ENCODE data around the gene FARSB. TPM values are rescaled to one million over a fixed set of nuclear protein-coding genes. Genes with fewer than 3 reads are reported as not detected.

The FARSB gene
- total RNA-seq, 1 donor from 2014 or later: 13.3 TPM

DNA sequence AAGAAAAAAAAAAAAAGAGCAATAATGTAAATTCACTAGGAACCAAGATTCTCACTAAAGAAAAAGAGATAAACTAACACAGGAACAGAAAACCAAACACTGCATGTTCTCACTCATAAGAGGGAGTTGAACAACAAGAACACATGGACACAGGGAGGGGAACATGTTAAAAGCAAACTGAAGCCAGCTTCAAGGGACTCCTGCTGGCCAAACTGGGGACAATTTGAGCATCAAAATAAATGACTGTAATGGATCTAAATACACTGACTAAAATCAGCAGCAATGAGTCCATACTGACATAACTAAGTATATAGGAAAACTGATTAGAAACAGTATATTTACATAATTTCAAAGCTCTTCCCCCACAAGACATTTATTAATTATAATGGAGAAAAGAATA is 73.0 kb downstream of the FARSB start:
- DNase-seq (ENCODE audit: extremely low spot score in 2 of 2): no peak
- intact Hi-C loops (cut with DNase I): no loop called here
- Histone ChIP-seq H3K4me3 (no peak overlapping the region), H3K27ac (no peak overlapping the region), H3K36me3 (no peaks in the 10 kb centered on the region), H3K27me3 (no peaks in the 10 kb centered on the region), H3K9me3 (no peaks in the 10 kb centered on the region), H3K4me1 (no peaks in the 10 kb centered on the region)
- TF ChIP-seq, protein P1, sequence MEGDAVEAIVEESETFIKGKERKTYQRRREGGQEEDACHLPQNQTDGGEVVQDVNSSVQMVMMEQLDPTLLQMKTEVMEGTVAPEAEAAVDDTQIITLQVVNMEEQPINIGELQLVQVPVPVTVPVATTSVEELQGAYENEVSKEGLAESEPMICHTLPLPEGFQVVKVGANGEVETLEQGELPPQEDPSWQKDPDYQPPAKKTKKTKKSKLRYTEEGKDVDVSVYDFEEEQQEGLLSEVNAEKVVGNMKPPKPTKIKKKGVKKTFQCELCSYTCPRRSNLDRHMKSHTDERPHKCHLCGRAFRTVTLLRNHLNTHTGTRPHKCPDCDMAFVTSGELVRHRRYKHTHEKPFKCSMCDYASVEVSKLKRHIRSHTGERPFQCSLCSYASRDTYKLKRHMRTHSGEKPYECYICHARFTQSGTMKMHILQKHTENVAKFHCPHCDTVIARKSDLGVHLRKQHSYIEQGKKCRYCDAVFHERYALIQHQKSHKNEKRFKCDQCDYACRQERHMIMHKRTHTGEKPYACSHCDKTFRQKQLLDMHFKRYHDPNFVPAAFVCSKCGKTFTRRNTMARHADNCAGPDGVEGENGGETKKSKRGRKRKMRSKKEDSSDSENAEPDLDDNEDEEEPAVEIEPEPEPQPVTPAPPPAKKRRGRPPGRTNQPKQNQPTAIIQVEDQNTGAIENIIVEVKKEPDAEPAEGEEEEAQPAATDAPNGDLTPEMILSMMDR (IDR thresholded peaks at IDR 0.05): no peak
- TF ChIP-seq POLR2AphosphoS5 (IDR thresholded peaks at IDR 0.05; ENCODE audit: insufficient read depth in 1 of 2, low read depth in 1 of 2) (no peak), POLR2A (IDR thresholded peaks at IDR 0.05) (no peak)

DNA sequence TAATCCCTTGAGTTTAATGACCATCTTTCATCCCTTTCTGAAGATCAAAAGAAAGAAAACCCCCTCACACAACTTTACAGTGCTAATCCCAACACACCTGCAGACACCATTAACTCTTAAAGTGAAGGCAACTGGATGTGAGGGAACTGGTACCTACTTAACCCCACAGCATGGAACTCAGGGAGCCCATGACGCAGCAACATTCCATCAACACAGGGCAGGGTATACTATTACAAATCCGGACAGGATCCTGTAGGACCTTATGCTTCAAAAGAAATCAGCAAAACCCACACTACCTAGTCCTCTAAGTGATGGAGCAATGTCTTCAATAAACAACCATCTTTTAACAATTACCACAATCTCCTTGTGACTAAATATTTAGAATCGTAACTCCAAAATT is 78.6 kb downstream of the FARSB start:
- TF ChIP-seq POLR2A (IDR thresholded peaks at IDR 0.05): no peak
- TF ChIP-seq, protein P1 (IDR thresholded peaks at IDR 0.05): no peak
- no peak for TF ChIP-seq POLR2AphosphoS5 (IDR thresholded peaks at IDR 0.05; ENCODE audit: insufficient read depth in 1 of 2, low read depth in 1 of 2)
- Histone ChIP-seq H3K4me3 (no peak overlapping the region), H3K4me1 (peaks cover 12% of the 10 kb centered on the region), H3K9me3 (no peaks in the 10 kb centered on the region), H3K27me3 (no peaks in the 10 kb centered on the region), H3K27ac (no peak overlapping the region), H3K36me3 (no peaks in the 10 kb centered on the region)
- intact Hi-C loops (cut with DNase I): no loop called here
- DNase-seq (ENCODE audit: extremely low spot score in 2 of 2): no peak

DNA sequence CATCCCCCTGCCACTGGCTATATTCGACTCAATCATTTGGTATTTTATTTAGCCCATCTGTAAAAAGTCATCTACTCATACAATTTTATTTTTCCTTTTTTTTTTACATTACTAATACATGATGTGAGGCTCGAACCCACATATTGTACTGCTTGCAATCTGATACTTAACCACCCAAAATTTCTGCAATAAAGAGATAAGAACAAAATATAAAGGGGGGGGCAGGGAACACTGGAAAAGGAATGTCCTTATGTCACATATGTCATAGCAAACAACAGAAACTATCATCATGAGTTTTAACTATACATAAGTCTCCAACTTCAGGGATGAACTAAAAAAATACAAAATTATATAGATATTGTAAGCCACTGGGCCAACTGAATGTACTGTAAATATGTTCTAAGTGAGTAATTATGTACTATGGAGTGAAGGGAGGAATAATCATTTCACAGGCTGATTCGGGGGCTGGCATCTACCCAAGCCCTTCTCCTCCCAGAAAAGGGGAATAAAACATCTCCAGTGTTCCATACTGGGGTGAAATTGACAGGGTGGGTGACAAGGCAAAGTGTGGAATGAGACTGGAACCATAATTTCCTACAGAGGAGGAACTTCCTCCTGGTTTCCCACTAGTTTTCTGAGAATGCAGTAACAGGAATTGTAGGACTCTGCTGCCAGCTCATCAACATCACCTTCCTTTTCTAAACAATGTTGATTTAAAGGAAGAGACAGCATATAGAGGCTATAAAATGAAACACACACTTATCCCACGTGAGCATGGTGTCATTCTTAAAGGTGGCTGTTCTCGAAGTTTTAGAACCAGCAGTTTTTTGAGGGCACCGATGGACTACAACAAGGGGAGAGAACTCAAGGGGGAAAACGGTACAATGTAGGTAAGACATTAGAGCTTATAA is 79.5 kb downstream of the FARSB start:
- TF ChIP-seq POLR2AphosphoS5 (IDR thresholded peaks at IDR 0.05; ENCODE audit: insufficient read depth in 1 of 2, low read depth in 1 of 2): no peak
- TF ChIP-seq, protein P1 (IDR thresholded peaks at IDR 0.05): no peak
- TF ChIP-seq POLR2A (IDR thresholded peaks at IDR 0.05): no peak
- peaks cover 0 to 3% of the 10 kb centered on the region in 2 donors for H3K36me3 ChIP-seq
- no peak overlapping the region for H3K27ac ChIP-seq
- no peak for DNase-seq (ENCODE audit: extremely low spot score in 2 of 2)
- no peak overlapping the region for H3K4me3 ChIP-seq
- peaks cover 17% of the 10 kb centered on the region for H3K4me1 ChIP-seq
- H3K27me3 ChIP-seq: no peaks in the 10 kb centered on the region
- H3K9me3 ChIP-seq: no peaks in the 10 kb centered on the region
- intact Hi-C loops (cut with DNase I): no loop called here

DNA sequence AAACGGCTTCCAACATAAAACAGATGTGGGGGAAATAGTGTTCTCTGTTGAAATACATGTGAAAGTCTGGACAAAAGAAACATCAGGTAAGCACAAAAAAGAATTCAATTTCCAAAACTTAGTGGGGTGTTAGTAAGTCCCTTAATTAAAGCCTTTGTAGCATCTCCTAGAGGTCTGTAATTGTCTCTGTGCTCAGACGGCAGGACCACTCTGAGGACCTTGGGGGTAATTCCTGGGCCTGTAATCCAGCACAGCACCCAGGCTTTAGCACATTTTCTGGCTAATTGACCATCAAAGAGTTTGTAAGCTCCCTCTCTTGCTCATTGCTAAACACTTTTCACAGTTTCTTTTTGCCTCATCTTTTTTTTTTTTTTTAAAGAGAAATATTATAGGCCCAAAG is 80.3 kb downstream of the FARSB start:
- intact Hi-C loops (cut with DNase I): no loop called here

More for the DNA sequence above, 80.3 kb downstream of the FARSB start:
- H3K4me1 ChIP-seq: peaks cover 17% of the 10 kb centered on the region
- H3K36me3 ChIP-seq: peaks cover 0 to 3% of the 10 kb centered on the region in 2 donors
- H3K9me3 ChIP-seq: no peaks in the 10 kb centered on the region
- TF ChIP-seq POLR2AphosphoS5 (IDR thresholded peaks at IDR 0.05; ENCODE audit: insufficient read depth in 1 of 2, low read depth in 1 of 2) (no peak), POLR2A (IDR thresholded peaks at IDR 0.05) (no peak)
- TF ChIP-seq, protein P1 (IDR thresholded peaks at IDR 0.05): no peak
- DNase-seq (ENCODE audit: extremely low spot score in 2 of 2): no peak
- H3K27ac ChIP-seq: no peak overlapping the region
- H3K27me3 ChIP-seq: no peaks in the 10 kb centered on the region
- no peak overlapping the region for H3K4me3 ChIP-seq

Data from vagina (tissue), 2 donors.